ENCODE data around the gene TAS2R41.
"Not testable (repeated sequence)": the region's sequence is repeated elsewhere in the genome, so short reads cannot be mapped to it uniquely, and the experiment has no call there.

The TAS2R41 gene

GRCh38 chr7:143519411-143520131 lies 41.9 kb downstream of the TAS2R41 start:
- DNase-seq (ENCODE audit: low read depth): no peak

DNA sequence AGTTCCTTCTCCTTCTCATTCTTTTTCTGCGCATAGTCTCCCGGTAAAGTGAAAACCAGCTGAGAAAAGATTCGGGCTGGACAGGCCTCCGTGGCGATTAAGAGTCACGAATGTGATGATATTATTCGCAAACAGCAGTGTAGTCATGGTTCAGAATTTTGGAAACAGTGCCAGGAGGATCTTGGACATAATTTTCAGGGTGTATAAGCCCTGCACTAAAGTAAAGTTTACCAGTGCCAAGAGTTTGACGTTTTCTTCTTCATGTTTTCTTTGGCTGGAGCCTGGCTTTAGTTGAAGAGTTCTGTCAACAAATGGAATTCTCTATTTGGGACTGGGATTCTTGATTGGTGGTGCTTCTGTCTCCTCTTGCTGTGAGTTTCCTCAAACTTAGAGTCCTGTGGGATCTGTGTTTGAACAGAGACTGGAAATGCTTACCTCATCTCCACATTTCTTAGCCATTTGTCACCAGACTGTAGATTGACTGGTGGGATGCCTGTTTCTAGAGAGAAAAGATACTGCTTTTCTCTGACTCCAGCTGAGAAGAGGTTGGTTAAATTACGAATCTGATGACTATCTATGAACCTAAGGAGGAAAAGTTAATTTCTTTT lies 44.7 kb downstream of the TAS2R41 start:
- DNase-seq (ENCODE audit: low read depth): not testable (repeated sequence)
